Measurements from ENCODE around the gene ALDH4A1. TPM values are rescaled to one million over a fixed set of nuclear protein-coding genes. Genes with fewer than 3 reads are reported as not detected.
A peak's percentile ranks its signal among the peaks of the same experiment; 100 is the strongest.

The ALDH4A1 gene
- total RNA-seq, 1 donor from 2014 or later = 16.6 TPM

GRCh38 chr1:18927654-18928272 lies 25.4 kb upstream of the ALDH4A1 start:
- intact Hi-C loops (cut with DNase I) = loop anchor here (10.0 kb wide), 1 partner anchor 387 kb away; the partner anchor contains the start of genes AKR7A2 and SLC66A1
- no peaks in the 10 kb centered on the region for H3K27me3 ChIP-seq
- TF ChIP-seq CTCF (IDR thresholded peaks at IDR 0.05) = no peak
- H3K36me3 ChIP-seq = no peaks in the 10 kb centered on the region
- H3K9me3 ChIP-seq = no peaks in the 10 kb centered on the region
- H3K27ac ChIP-seq = peak overlapping the region; percentile 95 to 97
- H3K4me1 ChIP-seq = peaks cover 30 to 57% of the 10 kb centered on the region in 2 donors
- no peak overlapping the region for H3K4me3 ChIP-seq
- DNase-seq (ENCODE audit: low spot score in 2 of 2) = no peak

- H3K4me3 ChIP-seq = peak overlapping the region in 1 of 2 donors; percentile 30
- no peaks in the 10 kb centered on the region for H3K36me3 ChIP-seq
- no peaks in the 10 kb centered on the region for H3K9me3 ChIP-seq
- intact Hi-C loops (cut with DNase I) = loop anchor here (10.0 kb wide), 1 partner anchor 388 kb away; the partner anchor contains the start of genes AKR7A2 and SLC66A1
- peak overlapping the region; percentile 95 to 97 for H3K27ac ChIP-seq
- H3K27me3 ChIP-seq = no peaks in the 10 kb centered on the region
- DNase-seq (ENCODE audit: low spot score in 2 of 2) = no peak
- H3K4me1 ChIP-seq = peaks cover 33 to 56% of the 10 kb centered on the region in 2 donors
- no peak for TF ChIP-seq CTCF (IDR thresholded peaks at IDR 0.05)
Measured at GRCh38 chr1:18927082-18927653, 24.8 kb upstream of the ALDH4A1 start.

- DNase-seq (ENCODE audit: low spot score in 2 of 2) = peak; percentile 83 to 95
Measured at GRCh38 chr1:18926315-18927081, 24.1 kb upstream of the ALDH4A1 start.

GRCh38 chr1:18925279-18925678 lies 22.9 kb upstream of the ALDH4A1 start:
- Histone ChIP-seq H3K27me3 (no peaks in the 10 kb centered on the region), H3K9me3 (no peaks in the 10 kb centered on the region), H3K4me3 (no peak overlapping the region), H3K4me1 (peaks cover 43 to 67% of the 10 kb centered on the region in 2 donors), H3K36me3 (peaks cover 6 to 7% of the 10 kb centered on the region in 2 donors), H3K27ac (peak overlapping the region; percentile 95 to 97)
- no peak for DNase-seq (ENCODE audit: low spot score in 2 of 2)
- TF ChIP-seq CTCF (IDR thresholded peaks at IDR 0.05) = no peak
- intact Hi-C loops (cut with DNase I) = loop anchor here (10.0 kb wide), 1 partner anchor 390 kb away; the partner anchor contains the start of genes AKR7A2 and SLC66A1

More at GRCh38 chr1:18926315-18927081, 24.1 kb upstream of the ALDH4A1 start:
- TF ChIP-seq CTCF (IDR thresholded peaks at IDR 0.05) = no peak
- Histone ChIP-seq H3K36me3 (no peaks in the 10 kb centered on the region), H3K27me3 (no peaks in the 10 kb centered on the region), H3K4me3 (peak overlapping the region in 1 of 2 donors; percentile 30), H3K4me1 (peaks cover 39 to 63% of the 10 kb centered on the region in 2 donors), H3K27ac (peak overlapping the region; percentile 95 to 97), H3K9me3 (no peaks in the 10 kb centered on the region)
- intact Hi-C loops (cut with DNase I) = loop anchor here (1.0 to 10.0 kb wide), 3 partner anchors 24 to 388 kb away; partner anchors contain the start of genes AKR7A2, ALDH4A1 and SLC66A1

- no peak for TF ChIP-seq CTCF (IDR thresholded peaks at IDR 0.05)
- H3K4me1 ChIP-seq = peaks cover 43 to 67% of the 10 kb centered on the region in 2 donors
- DNase-seq (ENCODE audit: low spot score in 2 of 2) = no peak
- no peaks in the 10 kb centered on the region for H3K9me3 ChIP-seq
- intact Hi-C loops (cut with DNase I) = loop anchor here (5.0 to 10.0 kb wide), 2 partner anchors 153 to 391 kb away; partner anchors contain the start of genes AKR7A2 and SLC66A1
- H3K36me3 ChIP-seq = peaks cover 14 to 16% of the 10 kb centered on the region in 2 donors
- peak overlapping the region in 1 of 2 donors; percentile 54 for H3K4me3 ChIP-seq
- H3K27me3 ChIP-seq = no peaks in the 10 kb centered on the region
- peak overlapping the region; percentile 95 to 97 for H3K27ac ChIP-seq
Measured at GRCh38 chr1:18924221-18924691, 21.9 kb upstream of the ALDH4A1 start.

All from ascending aorta (tissue), 2 donors.